ENCODE results near the gene TBC1D5. TPM values are rescaled to one million over a fixed set of nuclear protein-coding genes. Genes with fewer than 3 reads are reported as not detected.

TBC1D5 gene
- total and polyA plus RNA-seq, 10 donors = 6.4 to 140 (median 97.1) TPM

GRCh38 chr3:17111586-17111985 is 630.8 kb downstream of the TBC1D5 start:
- peaks cover 0 to 20% (median 2%) of the 10 kb centered on the region in 8 donors for H3K9me3 ChIP-seq
- intact Hi-C loops (cut with DNase I; ENCODE audit: low total_unique reads) = no loop called here
- H3K27me3 ChIP-seq (replicated peaks in 1 of 7) = no peaks in the 10 kb centered on the region
- H3K36me3 ChIP-seq = no peaks in the 10 kb centered on the region
- TF ChIP-seq POLR2AphosphoS5 (IDR thresholded peaks at IDR 0.05) = no peak
- no peak for TF ChIP-seq POLR2A (IDR thresholded peaks at IDR 0.05)
- TF ChIP-seq CTCF (IDR thresholded peaks at IDR 0.05 in 8 of 11, conservative IDR thresholded peaks at IDR 0.05 in 3 of 11) = no peak
- 87 to 95% (median 94%) methylated on average over 3 of the region's 3 CpGs for WGBS, 5 donors
- no peak overlapping the region for H3K4me3 ChIP-seq
- no peak overlapping the region for H3K27ac ChIP-seq
- H3K4me1 ChIP-seq = peaks cover 0 to 8% (median 0%) of the 10 kb centered on the region in 6 donors
- no peak for DNase-seq

DNA sequence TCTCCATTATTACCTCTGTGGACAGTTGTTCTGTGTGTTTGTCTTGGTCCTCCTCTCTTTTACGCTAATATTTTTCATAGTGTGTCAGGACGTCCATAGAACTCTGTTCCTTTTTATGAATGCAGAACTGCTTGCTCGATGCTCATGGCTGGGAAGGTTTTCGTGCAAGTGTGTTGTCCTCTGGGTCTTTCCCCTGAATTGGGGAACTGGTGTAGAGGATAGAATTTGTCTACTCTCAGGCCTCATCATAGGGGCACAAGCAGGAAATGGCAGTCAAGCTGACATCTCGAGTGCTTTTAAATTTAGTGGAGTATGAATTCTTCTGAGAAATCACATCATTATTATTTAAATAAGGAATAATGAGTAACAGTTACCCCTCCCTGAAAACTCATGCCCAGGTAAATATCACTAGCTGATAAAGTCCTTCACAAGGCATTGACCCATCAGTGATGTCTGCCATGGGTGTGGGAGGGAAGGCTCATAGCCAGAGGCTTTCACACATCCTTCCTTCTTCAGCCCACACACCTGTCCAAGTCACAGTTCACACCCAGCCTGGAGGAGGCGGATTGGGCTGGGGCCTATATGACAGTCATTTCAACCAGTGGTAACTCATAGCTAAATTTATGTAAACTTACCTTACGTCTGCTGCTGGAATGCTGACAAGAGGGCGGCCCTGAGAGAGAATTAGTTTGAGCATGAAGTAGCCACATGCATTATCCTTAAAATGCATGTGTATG is 631.6 kb downstream of the TBC1D5 start:
- Histone ChIP-seq H3K9me3 (peaks cover 0 to 21% (median 2%) of the 10 kb centered on the region in 8 donors), H3K27ac (no peak overlapping the region), H3K27me3 (replicated peaks in 1 of 7) (no peaks in the 10 kb centered on the region), H3K4me3 (no peak overlapping the region), H3K36me3 (no peaks in the 10 kb centered on the region), H3K4me1 (peaks cover 0 to 8% (median 0%) of the 10 kb centered on the region in 6 donors)
- 49 to 71% (median 56%) methylated on average over 8 of the region's 8 CpGs for WGBS, 5 donors
- intact Hi-C loops (cut with DNase I; ENCODE audit: low total_unique reads) = no loop called here
- TF ChIP-seq POLR2AphosphoS5 (IDR thresholded peaks at IDR 0.05) = no peak
- no peak for TF ChIP-seq POLR2A (IDR thresholded peaks at IDR 0.05)
- TF ChIP-seq CTCF (IDR thresholded peaks at IDR 0.05 in 8 of 11, conservative IDR thresholded peaks at IDR 0.05 in 3 of 11) = no peak
- no peak for DNase-seq

Small RNA genes within 50 kb of the gene (small RNA-seq; reads per million reads assigned to genes)
- gene AC104451.1 (0 reads per million in 4 donors), gene RNU7-10P (0 to 0.08 (median 0) reads per million in 4 donors)
